Hepatocyte (in vitro differentiated cells): ENCODE measurements around the gene ITM2C.

Experiments
- EZH2 ChIP-seq: fragments of 200-600 bp; sonication (generic); IDR thresholded peaks from 2 replicates; pipeline ENCODE4 v1.6.1; 2016; ENCODE audit warnings: antibody characterized with exemption, mild to moderate bottlenecking, borderline replicate concordance
- EZH2phosphoT487 ChIP-seq: fragments of 200-600 bp; sonication (generic); IDR thresholded peaks from one replicate; pipeline ENCODE4 v1.6.1; 2018; ENCODE audit warnings: antibody characterized with exemption, mild to moderate bottlenecking, low read depth, moderate library complexity; ENCODE audit not compliant: unreplicated experiment, severe bottlenecking
- TF ChIP-seq, protein P1 (sequence below): fragments of 200-600 bp; sonication (generic); IDR thresholded peaks from 2 replicates; pipeline ENCODE4 v1.5.1; 2016; ENCODE audit warnings: antibody characterized with exemption, mild to moderate bottlenecking; ENCODE audit not compliant: poor library complexity

DNA sequence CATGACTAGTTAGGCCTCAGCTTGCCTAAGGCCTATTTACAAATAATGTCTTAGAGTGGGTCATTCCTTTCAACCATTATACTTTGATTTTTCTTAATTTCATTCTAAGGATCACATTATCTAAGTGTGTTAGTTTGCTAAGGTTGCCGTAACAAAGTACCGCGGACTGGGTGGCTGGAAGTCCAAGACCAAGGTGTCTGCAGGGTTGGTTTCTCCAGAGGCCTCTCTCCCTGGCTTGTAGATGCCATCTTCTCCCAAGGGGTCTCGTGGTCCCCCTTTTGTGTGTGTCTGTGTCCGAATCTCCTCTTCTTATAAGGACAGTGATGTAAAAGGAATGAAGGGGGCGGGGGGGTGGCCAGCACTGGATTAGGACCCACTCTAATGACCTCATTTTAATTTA, 18.4 kb upstream of the ITM2C start:
- TF ChIP-seq, protein P1, sequence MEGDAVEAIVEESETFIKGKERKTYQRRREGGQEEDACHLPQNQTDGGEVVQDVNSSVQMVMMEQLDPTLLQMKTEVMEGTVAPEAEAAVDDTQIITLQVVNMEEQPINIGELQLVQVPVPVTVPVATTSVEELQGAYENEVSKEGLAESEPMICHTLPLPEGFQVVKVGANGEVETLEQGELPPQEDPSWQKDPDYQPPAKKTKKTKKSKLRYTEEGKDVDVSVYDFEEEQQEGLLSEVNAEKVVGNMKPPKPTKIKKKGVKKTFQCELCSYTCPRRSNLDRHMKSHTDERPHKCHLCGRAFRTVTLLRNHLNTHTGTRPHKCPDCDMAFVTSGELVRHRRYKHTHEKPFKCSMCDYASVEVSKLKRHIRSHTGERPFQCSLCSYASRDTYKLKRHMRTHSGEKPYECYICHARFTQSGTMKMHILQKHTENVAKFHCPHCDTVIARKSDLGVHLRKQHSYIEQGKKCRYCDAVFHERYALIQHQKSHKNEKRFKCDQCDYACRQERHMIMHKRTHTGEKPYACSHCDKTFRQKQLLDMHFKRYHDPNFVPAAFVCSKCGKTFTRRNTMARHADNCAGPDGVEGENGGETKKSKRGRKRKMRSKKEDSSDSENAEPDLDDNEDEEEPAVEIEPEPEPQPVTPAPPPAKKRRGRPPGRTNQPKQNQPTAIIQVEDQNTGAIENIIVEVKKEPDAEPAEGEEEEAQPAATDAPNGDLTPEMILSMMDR, result no peak
- TF ChIP-seq EZH2phosphoT487 (no peak), EZH2 (no peak)
